ENCODE results near the gene ATP13A5.

DNA sequence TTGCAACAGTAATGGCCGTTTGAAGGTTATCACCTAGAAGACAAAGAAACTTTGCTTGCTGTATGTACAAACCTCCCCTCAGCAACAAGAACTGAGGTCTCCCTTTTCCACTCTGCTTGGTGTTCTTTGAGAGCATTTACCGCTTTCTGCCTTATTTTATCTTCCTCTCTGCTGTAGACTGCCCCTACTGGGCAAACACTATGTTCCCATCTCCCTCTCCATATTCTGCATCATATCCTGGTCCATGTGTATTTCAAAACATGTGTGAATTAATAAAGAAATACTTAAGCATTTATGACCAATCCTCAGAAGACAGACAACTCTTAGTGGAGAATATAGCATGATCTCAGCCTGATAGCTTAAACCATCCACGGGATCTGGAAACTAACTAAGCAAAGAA lies 64.4 kb downstream of the ATP13A5 start:
- TF ChIP-seq, protein P1, sequence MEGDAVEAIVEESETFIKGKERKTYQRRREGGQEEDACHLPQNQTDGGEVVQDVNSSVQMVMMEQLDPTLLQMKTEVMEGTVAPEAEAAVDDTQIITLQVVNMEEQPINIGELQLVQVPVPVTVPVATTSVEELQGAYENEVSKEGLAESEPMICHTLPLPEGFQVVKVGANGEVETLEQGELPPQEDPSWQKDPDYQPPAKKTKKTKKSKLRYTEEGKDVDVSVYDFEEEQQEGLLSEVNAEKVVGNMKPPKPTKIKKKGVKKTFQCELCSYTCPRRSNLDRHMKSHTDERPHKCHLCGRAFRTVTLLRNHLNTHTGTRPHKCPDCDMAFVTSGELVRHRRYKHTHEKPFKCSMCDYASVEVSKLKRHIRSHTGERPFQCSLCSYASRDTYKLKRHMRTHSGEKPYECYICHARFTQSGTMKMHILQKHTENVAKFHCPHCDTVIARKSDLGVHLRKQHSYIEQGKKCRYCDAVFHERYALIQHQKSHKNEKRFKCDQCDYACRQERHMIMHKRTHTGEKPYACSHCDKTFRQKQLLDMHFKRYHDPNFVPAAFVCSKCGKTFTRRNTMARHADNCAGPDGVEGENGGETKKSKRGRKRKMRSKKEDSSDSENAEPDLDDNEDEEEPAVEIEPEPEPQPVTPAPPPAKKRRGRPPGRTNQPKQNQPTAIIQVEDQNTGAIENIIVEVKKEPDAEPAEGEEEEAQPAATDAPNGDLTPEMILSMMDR (conservative IDR thresholded peaks at IDR 0.05; ENCODE audit: low read depth, low read length): peak; percentile 26; the same call in 1 of the 2 replicates
- no peak for TF ChIP-seq EZH2 (IDR thresholded peaks at IDR 0.05; ENCODE audit: borderline replicate concordance, low read depth, low read length, poor library complexity, severe bottlenecking)
